HG03095 (cell line): Measurements from ENCODE around the gene ZFHX3.

Experiments used
- ATAC-seq: cut with Tn5 transposase; IDR thresholded peaks from one replicate; pipeline ENCODE4 v1.9.1; 2021; ENCODE audit warnings: moderate library complexity; ENCODE audit not compliant: unreplicated experiment

Gene ZFHX3

GRCh38 chr16:72857834-72858664, 189.9 kb downstream of the ZFHX3 start:
- no peak for ATAC-seq

- no peak for ATAC-seq
These were observed 191.1 kb downstream of the ZFHX3 start for GRCh38 chr16:72856797-72857196.

GRCh38 chr16:72854267-72854959, 193.5 kb downstream of the ZFHX3 start:
- no peak for ATAC-seq

GRCh38 chr16:72853575-72854266, 194.2 kb downstream of the ZFHX3 start:
- ATAC-seq, result no peak

GRCh38 chr16:72852421-72852820, 195.5 kb downstream of the ZFHX3 start:
- ATAC-seq, result no peak

- no peak for ATAC-seq
These were observed 197.1 kb downstream of the ZFHX3 start for GRCh38 chr16:72850853-72851252.

- ATAC-seq, result no peak
These were observed 197.9 kb downstream of the ZFHX3 start for GRCh38 chr16:72850021-72850420.

GRCh38 chr16:72848759-72849664, 198.9 kb downstream of the ZFHX3 start:
- no peak for ATAC-seq

GRCh38 chr16:72848028-72848400, 199.9 kb downstream of the ZFHX3 start:
- ATAC-seq, result no peak

- ATAC-seq, result no peak
These were observed 200.5 kb downstream of the ZFHX3 start for GRCh38 chr16:72847187-72848027.

- no peak for ATAC-seq
These were observed 201.3 kb downstream of the ZFHX3 start for GRCh38 chr16:72846594-72846993.

- no peak for ATAC-seq
These were observed 202.5 kb downstream of the ZFHX3 start for GRCh38 chr16:72845322-72846020.

GRCh38 chr16:72844225-72844920, 203.6 kb downstream of the ZFHX3 start:
- ATAC-seq, result no peak

GRCh38 chr16:72841506-72841905, 206.4 kb downstream of the ZFHX3 start:
- ATAC-seq, result no peak

GRCh38 chr16:72840631-72841381, 207.1 kb downstream of the ZFHX3 start:
- ATAC-seq, result no peak

GRCh38 chr16:72838951-72839350, 209.0 kb downstream of the ZFHX3 start:
- ATAC-seq, result no peak

- ATAC-seq, result no peak
These were observed 209.4 kb downstream of the ZFHX3 start for GRCh38 chr16:72838586-72838910.
